ENCODE results near the gene TBRG1.

DNA sequence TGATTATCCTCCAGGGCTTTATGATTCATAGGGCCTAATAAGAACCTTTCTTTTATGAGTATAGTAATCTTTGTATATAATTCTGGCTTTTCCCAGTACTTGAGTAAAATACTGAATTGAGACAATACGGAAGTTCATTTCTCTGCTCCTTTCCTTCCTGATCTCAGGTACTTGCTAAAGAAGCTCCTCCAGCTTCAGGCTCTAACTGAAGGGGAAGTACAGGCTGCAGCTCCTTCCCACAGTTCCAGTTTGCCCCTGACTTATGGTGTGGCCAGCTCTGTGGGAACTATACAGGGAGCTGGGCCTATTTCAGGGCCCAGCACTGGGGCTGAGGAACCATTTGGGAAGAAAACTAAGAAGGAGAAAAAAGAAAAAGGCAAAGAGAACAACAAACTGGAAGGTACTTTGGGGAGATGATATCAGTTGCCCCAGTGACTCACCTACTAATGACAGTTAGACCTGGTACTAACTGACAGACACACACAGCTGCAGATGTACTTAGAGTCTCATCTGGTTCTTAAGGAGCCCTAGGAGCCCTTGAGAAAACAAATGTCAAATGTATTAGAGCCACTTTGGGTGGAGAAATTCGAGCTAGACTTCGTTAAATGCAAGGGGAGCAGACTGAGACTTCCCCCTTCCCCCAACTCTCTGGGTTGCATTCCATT, 3.0 kb downstream of the TBRG1 start:
- TF ChIP-seq POLR2A (IDR thresholded peaks at IDR 0.05): no peak
- TF ChIP-seq, protein P1, sequence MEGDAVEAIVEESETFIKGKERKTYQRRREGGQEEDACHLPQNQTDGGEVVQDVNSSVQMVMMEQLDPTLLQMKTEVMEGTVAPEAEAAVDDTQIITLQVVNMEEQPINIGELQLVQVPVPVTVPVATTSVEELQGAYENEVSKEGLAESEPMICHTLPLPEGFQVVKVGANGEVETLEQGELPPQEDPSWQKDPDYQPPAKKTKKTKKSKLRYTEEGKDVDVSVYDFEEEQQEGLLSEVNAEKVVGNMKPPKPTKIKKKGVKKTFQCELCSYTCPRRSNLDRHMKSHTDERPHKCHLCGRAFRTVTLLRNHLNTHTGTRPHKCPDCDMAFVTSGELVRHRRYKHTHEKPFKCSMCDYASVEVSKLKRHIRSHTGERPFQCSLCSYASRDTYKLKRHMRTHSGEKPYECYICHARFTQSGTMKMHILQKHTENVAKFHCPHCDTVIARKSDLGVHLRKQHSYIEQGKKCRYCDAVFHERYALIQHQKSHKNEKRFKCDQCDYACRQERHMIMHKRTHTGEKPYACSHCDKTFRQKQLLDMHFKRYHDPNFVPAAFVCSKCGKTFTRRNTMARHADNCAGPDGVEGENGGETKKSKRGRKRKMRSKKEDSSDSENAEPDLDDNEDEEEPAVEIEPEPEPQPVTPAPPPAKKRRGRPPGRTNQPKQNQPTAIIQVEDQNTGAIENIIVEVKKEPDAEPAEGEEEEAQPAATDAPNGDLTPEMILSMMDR (IDR thresholded peaks at IDR 0.05): no peak

Measured in ovary (tissue), 3 donors.